ENCODE results near the gene TMC1.

DNA sequence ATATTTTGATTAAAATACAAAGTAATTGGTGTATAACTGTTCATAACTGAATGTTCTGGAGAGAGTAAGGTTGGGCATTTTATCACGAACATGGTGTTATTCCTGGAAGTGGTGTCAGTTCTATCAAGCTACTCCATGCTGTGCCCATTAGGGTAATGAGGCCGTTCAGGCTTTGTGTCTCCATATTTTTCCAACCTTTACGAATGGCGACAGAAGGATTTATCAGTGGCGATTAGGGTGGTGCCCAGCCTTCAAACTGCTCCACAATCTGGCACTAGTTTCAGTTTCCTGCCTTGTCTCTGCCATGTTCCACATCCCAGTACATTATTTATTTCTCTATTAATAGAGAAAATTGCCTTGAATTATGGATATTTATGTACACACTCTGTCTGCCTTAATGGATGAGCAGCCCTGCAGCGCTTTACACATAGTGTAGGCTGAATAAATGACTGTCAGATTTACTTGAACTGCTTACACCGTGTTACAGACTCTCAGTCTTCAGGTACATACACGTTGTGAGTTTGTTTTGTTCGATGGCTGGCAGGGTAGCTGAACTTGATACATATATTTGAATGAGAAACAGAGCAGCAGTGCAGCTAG, 23.9 kb upstream of the TMC1 start:
- TF ChIP-seq EZH2 (IDR thresholded peaks at IDR 0.05; ENCODE audit: borderline replicate concordance, low read length): no peak
- TF ChIP-seq, protein P1, sequence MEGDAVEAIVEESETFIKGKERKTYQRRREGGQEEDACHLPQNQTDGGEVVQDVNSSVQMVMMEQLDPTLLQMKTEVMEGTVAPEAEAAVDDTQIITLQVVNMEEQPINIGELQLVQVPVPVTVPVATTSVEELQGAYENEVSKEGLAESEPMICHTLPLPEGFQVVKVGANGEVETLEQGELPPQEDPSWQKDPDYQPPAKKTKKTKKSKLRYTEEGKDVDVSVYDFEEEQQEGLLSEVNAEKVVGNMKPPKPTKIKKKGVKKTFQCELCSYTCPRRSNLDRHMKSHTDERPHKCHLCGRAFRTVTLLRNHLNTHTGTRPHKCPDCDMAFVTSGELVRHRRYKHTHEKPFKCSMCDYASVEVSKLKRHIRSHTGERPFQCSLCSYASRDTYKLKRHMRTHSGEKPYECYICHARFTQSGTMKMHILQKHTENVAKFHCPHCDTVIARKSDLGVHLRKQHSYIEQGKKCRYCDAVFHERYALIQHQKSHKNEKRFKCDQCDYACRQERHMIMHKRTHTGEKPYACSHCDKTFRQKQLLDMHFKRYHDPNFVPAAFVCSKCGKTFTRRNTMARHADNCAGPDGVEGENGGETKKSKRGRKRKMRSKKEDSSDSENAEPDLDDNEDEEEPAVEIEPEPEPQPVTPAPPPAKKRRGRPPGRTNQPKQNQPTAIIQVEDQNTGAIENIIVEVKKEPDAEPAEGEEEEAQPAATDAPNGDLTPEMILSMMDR (IDR thresholded peaks at IDR 0.05; ENCODE audit: low read length): no peak

Measured in OCI-LY1 (cell line).